ENCODE data around the gene PLEKHM1. TPM values are rescaled to one million over a fixed set of nuclear protein-coding genes. Genes with fewer than 3 reads are reported as not detected.

Gene PLEKHM1
- total and polyA plus RNA-seq, 2 of the 13 experiments (the other 11 are each of a cell fraction or from before 2014, with no cell fraction given) = 7.6 to 13.5 TPM

GRCh38 chr17:45431531-45432404 is 58.8 kb downstream of the PLEKHM1 start (continued):
- TF ChIP-seq ZNF784 (CRISPR knock-in tag; IDR thresholded peaks at IDR 0.05; ENCODE audit: borderline replicate concordance) (peak; percentile 28; the same call in 1 of the 2 replicates), MYC (CRISPR knock-in tag; IDR thresholded peaks at IDR 0.05; ENCODE audit: borderline replicate concordance) (peak; percentile 35; the same call in 1 of the 2 replicates), RBFOX2 (IDR thresholded peaks at IDR 0.05; ENCODE audit: low read depth, low read length) (0 out of 2 replicates have a peak, but pooled peaks have one; percentile 19), KAT8 (CRISPR knock-in tag; IDR thresholded peaks at IDR 0.05) (0 out of 2 replicates have a peak, but pooled peaks have one; percentile 5), ZBTB10 (CRISPR knock-in tag; IDR thresholded peaks at IDR 0.05; ENCODE audit: borderline replicate concordance) (no peak), ZNF674 (CRISPR knock-in tag; IDR thresholded peaks at IDR 0.05; ENCODE audit: low read depth) (no peak), ZNF468 (CRISPR knock-in tag; IDR thresholded peaks at IDR 0.05) (no peak), ZSCAN25 (CRISPR knock-in tag; IDR thresholded peaks at IDR 0.05) (no peak), ZC3H13 (CRISPR knock-in tag; IDR thresholded peaks at IDR 0.05) (peak; percentile 66; the same call in 1 of the 2 replicates), ARID5B (CRISPR knock-in tag; IDR thresholded peaks at IDR 0.05) (peak; percentile 8; the same call in 1 of the 2 replicates), SP5 (CRISPR knock-in tag; IDR thresholded peaks at IDR 0.05; ENCODE audit: borderline replicate concordance, low read depth) (peak; percentile 88), KLF6 (CRISPR knock-in tag; IDR thresholded peaks at IDR 0.05) (0 out of 2 replicates have a peak, but pooled peaks have one; percentile 34), ZNF777 (CRISPR knock-in tag; IDR thresholded peaks at IDR 0.05) (peak; percentile 77), HIC2 (CRISPR knock-in tag; IDR thresholded peaks at IDR 0.05; ENCODE audit: low read depth) (no peak), ZNF639 (CRISPR knock-in tag; conservative IDR thresholded peaks at IDR 0.05) (0 out of 2 replicates have a peak, but pooled peaks have one; percentile 31), ZNF335 (CRISPR knock-in tag; IDR thresholded peaks at IDR 0.05) (0 out of 2 replicates have a peak, but pooled peaks have one; percentile 6), HHEX (CRISPR knock-in tag; IDR thresholded peaks at IDR 0.05) (no peak), ZBTB42 (CRISPR knock-in tag; IDR thresholded peaks at IDR 0.05) (no peak)
